Measurements from ENCODE around the gene RAD51.
"Not testable (repeated sequence)": the region's sequence is repeated elsewhere in the genome, so short reads cannot be mapped to it uniquely, and the experiment has no call there.

RAD51 gene

DNA sequence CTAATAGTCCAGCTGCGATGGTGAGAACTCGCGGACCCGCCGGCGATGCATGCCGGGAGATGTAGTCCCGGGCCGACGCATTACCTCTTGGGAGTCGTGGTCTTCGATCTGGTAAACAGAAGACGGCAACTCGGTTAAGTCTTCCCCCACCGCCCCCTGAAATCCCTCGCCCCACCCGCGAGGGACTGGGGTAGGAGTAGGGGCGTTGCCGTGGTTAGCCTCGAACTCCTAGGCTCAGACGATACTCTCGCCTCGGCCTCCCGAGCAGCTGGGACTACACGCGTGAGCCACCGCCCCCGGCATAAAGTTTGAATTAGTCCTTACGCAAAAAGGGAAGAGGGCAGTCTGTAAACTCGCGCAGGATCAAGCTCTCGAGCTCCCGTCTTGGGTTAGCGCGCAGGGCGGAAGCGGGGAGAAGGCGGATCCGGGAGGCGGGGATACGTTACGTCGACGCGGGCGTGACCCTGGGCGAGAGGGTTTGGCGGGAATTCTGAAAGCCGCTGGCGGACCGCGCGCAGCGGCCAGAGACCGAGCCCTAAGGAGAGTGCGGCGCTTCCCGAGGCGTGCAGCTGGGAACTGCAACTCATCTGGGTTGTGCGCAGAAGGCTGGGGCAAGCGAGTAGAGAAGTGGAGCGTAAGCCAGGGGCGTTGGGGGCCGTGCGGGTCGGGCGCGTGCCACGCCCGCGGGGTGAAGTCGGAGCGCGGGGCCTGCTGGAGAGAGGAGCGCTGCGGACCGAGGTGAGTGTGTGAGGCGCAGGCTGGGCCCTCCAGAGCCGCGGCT, at the start of gene RAD51:
RAD51 (plus strand) TSS at position 487 of the 781 bp plus-strand sequence. CDS start 3,585 bp downstream, outside the sequence.
- TF ChIP-seq, protein P1, sequence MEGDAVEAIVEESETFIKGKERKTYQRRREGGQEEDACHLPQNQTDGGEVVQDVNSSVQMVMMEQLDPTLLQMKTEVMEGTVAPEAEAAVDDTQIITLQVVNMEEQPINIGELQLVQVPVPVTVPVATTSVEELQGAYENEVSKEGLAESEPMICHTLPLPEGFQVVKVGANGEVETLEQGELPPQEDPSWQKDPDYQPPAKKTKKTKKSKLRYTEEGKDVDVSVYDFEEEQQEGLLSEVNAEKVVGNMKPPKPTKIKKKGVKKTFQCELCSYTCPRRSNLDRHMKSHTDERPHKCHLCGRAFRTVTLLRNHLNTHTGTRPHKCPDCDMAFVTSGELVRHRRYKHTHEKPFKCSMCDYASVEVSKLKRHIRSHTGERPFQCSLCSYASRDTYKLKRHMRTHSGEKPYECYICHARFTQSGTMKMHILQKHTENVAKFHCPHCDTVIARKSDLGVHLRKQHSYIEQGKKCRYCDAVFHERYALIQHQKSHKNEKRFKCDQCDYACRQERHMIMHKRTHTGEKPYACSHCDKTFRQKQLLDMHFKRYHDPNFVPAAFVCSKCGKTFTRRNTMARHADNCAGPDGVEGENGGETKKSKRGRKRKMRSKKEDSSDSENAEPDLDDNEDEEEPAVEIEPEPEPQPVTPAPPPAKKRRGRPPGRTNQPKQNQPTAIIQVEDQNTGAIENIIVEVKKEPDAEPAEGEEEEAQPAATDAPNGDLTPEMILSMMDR (IDR thresholded peaks at IDR 0.05; ENCODE audit: insufficient read depth, low read length, missing control alignments) = no peak
- DNase-seq (ENCODE audit: low read depth, low spot score) = peak; percentile 59
- POLR2A ChIA-PET = interaction anchor here (0.6 to 1.1 kb wide), 4 partner anchors 14 to 423 kb away, joined by 3 read pairs; no protein-coding TSS in a partner anchor
- CTCF ChIA-PET = interaction anchor here (0.6 to 1.9 kb wide), 9 partner anchors 11 to 202 kb away, joined by 3 to 10 read pairs (median 4); partner anchors contain the start of gene VPS18
- peak within 1 kb of the TSS; percentile 96 for H3K4me3 ChIP-seq (ENCODE audit: low read depth, low read length)

DNA sequence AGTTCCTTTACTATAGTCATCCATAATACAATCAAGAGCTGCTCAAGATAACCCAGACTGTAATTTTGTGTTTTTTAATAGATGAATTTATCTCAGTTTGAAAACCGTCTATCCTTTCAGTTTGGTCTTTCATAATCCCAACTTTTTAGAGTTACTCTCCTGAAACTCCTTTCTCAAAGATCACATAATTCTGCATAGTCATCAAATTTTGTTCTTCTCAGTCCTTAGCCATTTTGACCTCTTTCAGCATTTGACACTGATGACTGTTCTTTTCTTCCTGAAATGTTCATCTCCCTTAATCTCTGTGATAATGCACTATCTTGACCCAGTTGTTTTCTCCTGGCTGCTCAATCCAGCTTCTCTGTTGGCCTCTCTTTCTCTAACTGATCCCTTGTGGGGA, 47.5 kb upstream of the RAD51 start:
- ChIA-PET CTCF (interaction anchor here (0.9 to 1.9 kb wide), 3 partner anchors 58 to 245 kb away, joined by 3 to 5 read pairs (median 4); no protein-coding TSS in a partner anchor), POLR2A (interaction anchor here (1.1 kb wide), 1 partner anchor 47 kb away, joined by 3 read pairs; the partner anchor contains the start of gene RAD51)
- DNase-seq (ENCODE audit: low read depth, low spot score) = no peak
- TF ChIP-seq, protein P1 (IDR thresholded peaks at IDR 0.05; ENCODE audit: insufficient read depth, low read length, missing control alignments) = no peak
- no peak overlapping the region for H3K4me3 ChIP-seq (ENCODE audit: low read depth, low read length)

DNA sequence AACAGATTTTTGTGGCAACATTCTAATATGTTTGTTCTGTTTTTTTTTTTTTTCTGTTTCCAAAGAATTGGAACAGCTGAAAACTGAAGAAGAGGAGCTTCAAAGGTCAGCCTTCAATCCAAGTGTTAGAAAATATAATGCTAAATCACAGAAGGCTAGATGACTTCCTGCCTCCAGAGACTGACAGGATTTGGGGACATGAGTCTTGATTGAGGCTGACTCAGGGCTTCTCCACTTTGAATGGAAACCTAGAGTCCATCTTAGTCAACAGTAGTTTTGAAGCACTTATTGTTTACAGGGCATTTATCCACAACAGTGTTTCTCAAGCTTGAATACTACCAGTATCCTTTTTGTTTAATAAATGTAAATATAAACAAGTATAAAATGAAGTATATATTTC, 44.5 kb upstream of the RAD51 start:
- DNase-seq (ENCODE audit: low read depth, low spot score) = no peak
- H3K4me3 ChIP-seq (ENCODE audit: low read depth, low read length) = no peak overlapping the region
- ChIA-PET CTCF (interaction anchor here (0.6 kb wide), 1 partner anchor 1093 kb away, joined by 3 read pairs; no protein-coding TSS in a partner anchor), POLR2A (no interaction called here)
- TF ChIP-seq, protein P1 (IDR thresholded peaks at IDR 0.05; ENCODE audit: insufficient read depth, low read length, missing control alignments) = no peak

DNA sequence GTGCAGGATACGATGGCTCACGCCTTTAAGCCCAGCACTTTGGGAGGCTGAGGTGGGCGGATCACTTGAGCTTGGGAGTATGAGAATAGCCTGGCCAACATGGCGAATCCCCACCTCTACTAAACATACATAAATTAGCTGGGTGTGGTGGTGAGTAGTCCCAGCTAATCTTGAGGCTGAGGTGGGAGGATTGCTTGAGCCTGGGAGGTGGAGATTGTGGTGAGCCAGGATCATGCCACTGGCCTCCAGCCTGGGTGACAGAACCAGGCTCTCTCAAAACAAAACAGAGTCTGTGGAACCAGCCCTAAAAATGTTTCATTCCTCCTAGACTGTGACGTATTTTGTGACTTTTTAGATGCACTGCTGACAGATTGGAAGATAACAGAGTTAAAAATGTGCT, 34.3 kb upstream of the RAD51 start:
- ChIA-PET CTCF (interaction anchor here (1.5 kb wide), 1 partner anchor 9 kb away, joined by 4 read pairs; no protein-coding TSS in a partner anchor), POLR2A (no interaction called here)
- no peak for DNase-seq (ENCODE audit: low read depth, low spot score)
- no peak overlapping the region for H3K4me3 ChIP-seq (ENCODE audit: low read depth, low read length)
- TF ChIP-seq, protein P1 (IDR thresholded peaks at IDR 0.05; ENCODE audit: insufficient read depth, low read length, missing control alignments) = no peak

DNA sequence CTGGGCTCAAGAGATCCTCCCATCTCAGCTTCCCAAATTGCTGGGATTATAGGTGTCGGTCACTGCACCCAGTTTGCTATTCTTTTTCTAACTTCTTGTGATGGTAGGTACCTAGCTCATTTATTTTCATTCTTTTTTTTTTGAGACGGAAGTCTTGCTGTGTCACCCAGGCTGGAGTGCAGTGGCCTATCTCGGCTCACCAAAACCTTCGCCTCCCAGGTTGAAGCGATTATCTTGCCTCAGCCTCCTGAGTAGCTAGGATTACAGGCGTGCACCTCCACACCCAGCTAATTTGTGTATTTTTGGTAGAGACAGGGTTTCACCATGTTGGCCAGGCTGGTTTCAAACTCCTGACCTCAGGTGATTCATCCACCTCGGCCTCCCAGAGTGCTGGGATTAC, 30.1 kb upstream of the RAD51 start:
- TF ChIP-seq, protein P1 (IDR thresholded peaks at IDR 0.05; ENCODE audit: insufficient read depth, low read length, missing control alignments) = no peak
- H3K4me3 ChIP-seq (ENCODE audit: low read depth, low read length) = no peak overlapping the region
- POLR2A ChIA-PET = no interaction called here
- CTCF ChIA-PET = interaction anchor here (3.1 kb wide), 1 partner anchor 12 kb away, joined by 13 read pairs; no protein-coding TSS in a partner anchor
- DNase-seq (ENCODE audit: low read depth, low spot score) = no peak

DNA sequence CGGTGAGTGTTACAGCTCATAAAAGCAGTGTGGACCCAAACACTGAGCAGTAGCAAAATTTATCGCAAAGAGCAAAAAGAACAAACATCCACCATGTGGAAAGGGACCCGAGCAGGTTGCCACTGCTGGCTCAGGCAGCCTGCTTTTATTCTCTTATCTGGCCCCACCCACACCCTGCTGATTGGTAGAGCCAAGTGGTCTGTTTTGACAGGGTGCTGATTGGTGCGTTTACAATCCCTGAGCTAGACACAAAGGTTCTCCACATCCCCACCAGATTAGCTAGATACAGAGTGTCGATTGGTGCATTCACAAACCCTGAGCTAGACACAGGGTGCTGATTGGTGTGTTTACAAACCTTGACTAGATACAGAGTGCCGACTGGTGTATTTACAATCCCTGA, 18.7 kb upstream of the RAD51 start:
- H3K4me3 ChIP-seq (ENCODE audit: low read depth, low read length); DNase-seq (ENCODE audit: low read depth, low spot score); POLR2A ChIA-PET: not testable (repeated sequence)
- CTCF ChIA-PET = interaction anchor here (1.8 to 3.2 kb wide), 2 partner anchors 11 to 218 kb away, joined by 8 to 13 read pairs; partner anchors contain the start of gene VPS18

DNA sequence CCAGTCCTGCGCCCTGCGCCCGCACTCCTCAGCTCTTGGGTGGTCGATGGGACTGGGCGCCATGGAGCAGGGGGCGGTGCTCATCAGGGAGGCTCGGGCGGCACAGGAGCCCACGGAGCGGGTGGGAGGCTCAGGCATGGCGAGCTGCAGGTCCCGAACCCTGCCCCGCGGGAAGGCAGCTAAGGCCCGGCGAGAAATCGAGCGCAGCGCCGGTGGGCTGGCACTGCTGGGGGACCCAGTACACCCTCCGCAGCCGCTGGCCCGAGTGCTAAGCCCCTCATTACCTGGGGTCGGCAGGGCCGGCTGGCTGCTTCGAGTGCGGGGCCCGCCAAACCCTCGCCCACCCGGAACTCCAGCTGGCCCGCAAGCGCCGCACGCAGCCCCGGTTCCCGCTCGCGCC, 18.1 kb upstream of the RAD51 start:
- CTCF ChIA-PET = interaction anchor here (1.8 to 3.3 kb wide), 3 partner anchors 12 to 217 kb away, joined by 8 to 14 read pairs (median 13); partner anchors contain the start of gene VPS18
- POLR2A ChIA-PET; DNase-seq (ENCODE audit: low read depth, low spot score); H3K4me3 ChIP-seq (ENCODE audit: low read depth, low read length): not testable (repeated sequence)
